Skeletal muscle satellite cell (primary cell): ENCODE results near the gene RNU6-7.

Experiments used
- H3K27me3 ChIP-seq: 2 replicates; pipeline ENCODE4 v1.7.0; 2013; ENCODE audit warnings: low read length; ENCODE audit not compliant: control insufficient read depth, insufficient read depth
- H3K36me3 ChIP-seq: 2 replicates; pipeline ENCODE4 v1.7.0; 2013; ENCODE audit warnings: mild to moderate bottlenecking, control low read depth, low read length; ENCODE audit not compliant: insufficient read depth
- H3K4me1 ChIP-seq: 2 replicates; pipeline ENCODE4 v1.7.0; 2013; ENCODE audit warnings: low read length; ENCODE audit not compliant: control insufficient read depth, insufficient read depth
- H3K4me2 ChIP-seq: 2 replicates; pipeline ENCODE4 v1.7.0; 2013; ENCODE audit warnings: mild to moderate bottlenecking, low read length
- H3K4me3 ChIP-seq: 2 replicates; pipeline ENCODE4 v1.7.0; 2013; ENCODE audit warnings: low read length
- H3K9ac ChIP-seq: 2 replicates; pipeline ENCODE4 v1.7.0; 2013; ENCODE audit warnings: mild to moderate bottlenecking, low read depth, low read length, moderate library complexity
- H3K9me3 ChIP-seq: replicated peaks from 2 replicates; pipeline ENCODE4 v1.7.0; 2013; ENCODE audit warnings: mild to moderate bottlenecking, control low read depth, low read length

The RNU6-7 gene

DNA sequence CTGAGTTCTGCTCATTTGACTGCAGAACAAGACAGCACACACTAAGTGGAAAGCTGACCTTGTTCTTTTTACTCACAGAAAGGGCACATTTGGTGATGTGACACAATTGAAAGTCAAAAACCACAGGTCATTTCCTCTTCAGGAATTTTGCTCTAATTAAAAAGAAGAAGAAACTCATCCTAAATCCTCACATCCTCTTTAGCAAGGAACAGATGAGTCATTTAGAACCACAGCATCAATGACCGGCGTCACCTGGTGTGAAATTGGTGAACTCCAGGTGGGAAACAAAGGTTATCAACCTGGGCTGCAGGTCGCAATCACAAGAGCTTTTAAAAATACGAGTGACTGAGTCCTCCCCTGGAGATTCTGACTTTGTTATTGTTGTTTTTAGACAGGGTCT, 4.1 kb downstream of the RNU6-7 start:
- H3K4me2 ChIP-seq: no peak overlapping the region
- no peak overlapping the region for H3K9ac ChIP-seq
- no peaks in the 10 kb centered on the region for H3K36me3 ChIP-seq
- peaks cover 14% of the 10 kb centered on the region for H3K27me3 ChIP-seq
- H3K9me3 ChIP-seq: no peaks in the 10 kb centered on the region
- peaks cover 19% of the 10 kb centered on the region for H3K4me1 ChIP-seq
- H3K4me3 ChIP-seq: no peak overlapping the region

DNA sequence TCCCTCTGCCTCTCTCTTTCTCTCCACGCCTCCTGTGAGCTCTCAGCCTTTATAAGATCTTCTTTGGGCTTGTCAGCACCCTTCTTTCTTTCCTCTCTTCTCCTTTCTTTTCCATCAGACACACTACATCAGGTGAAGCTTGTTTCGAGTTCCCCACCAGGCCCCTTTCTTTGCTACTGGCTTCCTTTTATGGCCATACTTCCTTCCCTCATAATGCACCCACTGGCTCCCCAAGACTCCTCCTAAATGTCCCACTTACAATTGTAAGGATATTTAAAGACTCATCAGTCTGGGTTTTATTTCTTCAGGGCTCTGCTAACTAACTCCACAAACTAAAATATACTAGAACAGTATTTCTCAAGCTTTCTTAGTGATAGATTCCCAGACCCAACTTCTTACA, 4.7 kb downstream of the RNU6-7 start:
- H3K4me3 ChIP-seq: no peak overlapping the region
- H3K9ac ChIP-seq: no peak overlapping the region
- H3K4me1 ChIP-seq: peaks cover 18% of the 10 kb centered on the region
- H3K9me3 ChIP-seq: no peaks in the 10 kb centered on the region
- H3K36me3 ChIP-seq: no peaks in the 10 kb centered on the region
- peaks cover 14% of the 10 kb centered on the region for H3K27me3 ChIP-seq
- no peak overlapping the region for H3K4me2 ChIP-seq

GRCh38 chr14:32208490-32208889, 6.6 kb downstream of the RNU6-7 start:
- Histone ChIP-seq H3K9ac (no peak overlapping the region), H3K4me1 (peaks cover 6% of the 10 kb centered on the region), H3K36me3 (no peaks in the 10 kb centered on the region), H3K27me3 (peaks cover 14% of the 10 kb centered on the region), H3K4me2 (no peak overlapping the region), H3K9me3 (no peaks in the 10 kb centered on the region), H3K4me3 (no peak overlapping the region)

DNA sequence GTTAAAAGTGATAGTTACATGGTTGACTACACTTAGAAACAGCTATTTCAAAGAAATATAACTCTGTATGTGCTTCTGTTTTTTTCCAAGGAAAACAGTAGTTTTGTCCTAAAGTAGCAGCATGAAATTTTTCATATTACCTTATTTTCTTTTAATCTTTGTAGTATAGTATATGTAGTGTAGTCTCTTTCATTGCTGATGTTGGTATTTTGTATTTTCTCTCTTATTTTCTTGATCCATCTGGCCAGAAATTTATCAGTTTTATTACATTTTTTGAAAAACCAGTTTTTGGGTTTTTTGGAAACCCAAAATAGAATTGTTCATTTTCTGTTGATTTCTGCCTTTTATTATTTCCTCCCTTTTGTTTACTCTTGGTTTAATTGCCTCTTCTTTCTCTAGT, 7.6 kb downstream of the RNU6-7 start:
- no peaks in the 10 kb centered on the region for H3K9me3 ChIP-seq
- H3K4me3 ChIP-seq: no peak overlapping the region
- no peaks in the 10 kb centered on the region for H3K4me1 ChIP-seq
- H3K36me3 ChIP-seq: no peaks in the 10 kb centered on the region
- no peak overlapping the region for H3K4me2 ChIP-seq
- H3K9ac ChIP-seq: no peak overlapping the region
- peaks cover 14% of the 10 kb centered on the region for H3K27me3 ChIP-seq

- Histone ChIP-seq H3K4me1 (no peaks in the 10 kb centered on the region), H3K27me3 (peaks cover 14% of the 10 kb centered on the region), H3K36me3 (no peaks in the 10 kb centered on the region), H3K4me2 (no peak overlapping the region), H3K9ac (no peak overlapping the region), H3K4me3 (no peak overlapping the region), H3K9me3 (no peaks in the 10 kb centered on the region)
These were observed 9.2 kb downstream of the RNU6-7 start for GRCh38 chr14:32211068-32211404.

- Histone ChIP-seq H3K27me3 (peaks cover 2% of the 10 kb centered on the region), H3K4me2 (no peak overlapping the region), H3K36me3 (no peaks in the 10 kb centered on the region), H3K4me1 (no peaks in the 10 kb centered on the region), H3K9me3 (no peaks in the 10 kb centered on the region), H3K4me3 (no peak overlapping the region), H3K9ac (no peak overlapping the region)
These were observed 11.0 kb downstream of the RNU6-7 start for GRCh38 chr14:32212833-32213232.

DNA sequence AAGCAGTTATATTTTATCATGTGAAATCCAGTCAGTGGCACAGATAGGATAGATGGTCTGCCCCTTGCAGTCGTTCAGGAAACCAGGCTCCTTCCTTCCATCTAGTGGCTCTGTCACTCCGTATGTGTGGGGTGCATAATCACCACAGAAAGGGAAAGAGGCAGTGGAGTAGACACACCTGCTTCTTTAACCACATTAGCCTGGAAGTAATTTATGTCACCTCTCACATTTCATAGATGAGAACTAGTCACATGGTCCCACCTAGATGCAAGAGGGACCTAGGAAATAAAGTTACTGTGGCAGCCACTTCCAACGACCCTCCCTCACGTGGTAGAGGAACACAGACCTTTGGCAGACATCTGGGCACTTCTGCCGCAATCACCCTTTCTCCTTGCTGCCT, 15.5 kb downstream of the RNU6-7 start:
- H3K9ac ChIP-seq: no peak overlapping the region
- no peaks in the 10 kb centered on the region for H3K36me3 ChIP-seq
- H3K9me3 ChIP-seq: no peaks in the 10 kb centered on the region
- H3K4me2 ChIP-seq: no peak overlapping the region
- no peaks in the 10 kb centered on the region for H3K4me1 ChIP-seq
- H3K4me3 ChIP-seq: no peak overlapping the region
- H3K27me3 ChIP-seq: no peaks in the 10 kb centered on the region

DNA sequence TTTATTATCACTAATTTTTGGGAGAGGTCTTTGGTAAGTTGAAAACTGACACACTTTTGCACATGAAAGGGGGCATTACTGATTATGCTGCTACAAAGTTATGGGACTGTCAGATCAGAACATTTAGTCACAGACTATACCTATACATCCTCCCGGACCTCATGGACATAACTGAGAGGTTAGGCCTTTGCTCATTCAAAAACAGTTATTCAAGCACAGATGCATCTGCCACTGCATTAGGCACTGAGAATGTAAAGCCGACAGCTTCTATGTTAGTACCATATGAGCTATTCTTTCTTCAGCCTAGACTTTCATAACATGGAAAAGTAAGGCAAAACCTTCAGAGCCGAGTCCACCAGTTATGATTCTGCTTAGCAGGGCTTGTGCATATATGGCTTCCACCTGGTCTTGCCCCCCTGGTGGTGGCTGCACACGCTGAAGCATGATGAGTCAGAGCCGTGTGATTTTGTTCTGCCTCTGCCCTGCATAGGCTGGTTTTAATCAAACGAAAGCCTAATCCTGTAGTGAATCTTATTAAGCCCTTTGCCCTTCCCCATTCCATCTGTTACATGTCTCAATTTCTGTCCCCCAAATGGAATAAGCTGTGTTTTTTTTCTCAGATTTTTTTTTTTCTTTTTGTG, 23.0 kb downstream of the RNU6-7 start:
- Histone ChIP-seq H3K4me2 (no peak overlapping the region), H3K4me3 (no peak overlapping the region), H3K36me3 (no peaks in the 10 kb centered on the region), H3K27me3 (no peaks in the 10 kb centered on the region), H3K9me3 (no peaks in the 10 kb centered on the region), H3K9ac (no peak overlapping the region), H3K4me1 (peaks cover 6% of the 10 kb centered on the region)

GRCh38 chr14:32225378-32225920, 23.6 kb downstream of the RNU6-7 start:
- Histone ChIP-seq H3K4me2 (no peak overlapping the region), H3K4me1 (peaks cover 12% of the 10 kb centered on the region), H3K36me3 (no peaks in the 10 kb centered on the region), H3K27me3 (no peaks in the 10 kb centered on the region), H3K4me3 (no peak overlapping the region), H3K9ac (no peak overlapping the region), H3K9me3 (no peaks in the 10 kb centered on the region)

- H3K4me2 ChIP-seq: no peak overlapping the region
- no peaks in the 10 kb centered on the region for H3K9me3 ChIP-seq
- no peaks in the 10 kb centered on the region for H3K36me3 ChIP-seq
- no peak overlapping the region for H3K9ac ChIP-seq
- no peak overlapping the region for H3K4me3 ChIP-seq
- peaks cover 18% of the 10 kb centered on the region for H3K4me1 ChIP-seq
- H3K27me3 ChIP-seq: no peaks in the 10 kb centered on the region
These were observed 24.2 kb downstream of the RNU6-7 start for GRCh38 chr14:32226056-32226455.

GRCh38 chr14:32230181-32230580, 28.3 kb downstream of the RNU6-7 start:
- Histone ChIP-seq H3K27me3 (no peaks in the 10 kb centered on the region), H3K4me3 (no peak overlapping the region), H3K4me1 (peaks cover 23% of the 10 kb centered on the region), H3K36me3 (no peaks in the 10 kb centered on the region), H3K4me2 (peak overlapping the region; percentile 39), H3K9me3 (no peaks in the 10 kb centered on the region), H3K9ac (peak overlapping the region; percentile 23)

GRCh38 chr14:32230695-32231280, 28.9 kb downstream of the RNU6-7 start:
- Histone ChIP-seq H3K4me3 (no peak overlapping the region), H3K4me1 (peaks cover 23% of the 10 kb centered on the region), H3K36me3 (no peaks in the 10 kb centered on the region), H3K9ac (peak overlapping the region; percentile 32), H3K4me2 (peak overlapping the region; percentile 39), H3K9me3 (no peaks in the 10 kb centered on the region), H3K27me3 (no peaks in the 10 kb centered on the region)
